IPS DF 4.7 (cell line): ENCODE measurements around the gene OR52E2.

Experiments
- DNase-seq: peaks from one replicate; pipeline ENCODE4 v3.0.0-alpha.2; 2013; ENCODE audit warnings: low spot score; ENCODE audit errors: extremely low read depth

The OR52E2 gene

DNA sequence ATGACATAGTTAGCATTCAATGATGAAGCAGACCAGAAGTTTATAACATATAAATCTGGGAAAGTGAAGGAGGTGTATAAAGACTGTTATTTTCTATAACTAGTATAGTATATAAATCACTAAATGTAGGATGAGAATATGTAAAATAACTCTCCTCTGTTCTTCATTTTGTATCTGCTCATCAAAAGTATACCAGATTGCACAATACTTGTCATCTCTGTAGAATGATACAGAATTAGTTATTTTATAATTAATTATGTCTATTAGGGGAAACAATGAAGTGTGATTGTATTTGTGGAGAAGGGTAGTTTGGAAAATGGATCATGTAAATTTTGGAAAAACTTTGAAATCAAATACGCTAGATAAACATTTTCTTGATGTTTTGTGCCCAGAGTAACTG lies 46.4 kb downstream of the OR52E2 start:
- DNase-seq = no peak

- DNase-seq = no peak
Observed at GRCh38 chr11:5011254-5011653, 48.2 kb downstream of the OR52E2 start.
